Right lung (tissue), 10 donors: ENCODE data around the gene ADSS2. TPM values are rescaled to one million over a fixed set of nuclear protein-coding genes. Genes with fewer than 3 reads are reported as not detected.
"Not testable (repeated sequence)": the region's sequence is repeated elsewhere in the genome, so short reads cannot be mapped to it uniquely, and the experiment has no call there.

Experiments used
- DNase-seq, 2 donors: peaks; one replicate each; pipeline ENCODE4 v3.0.0-alpha.2; 2013
- long read RNA-seq, 8 donors: transcript quantifications; one replicate each; lab custom pipeline, GENCODE V29; 2026
- polyA plus RNA-seq, 5 donors: library from polyadenylated mRNA; unstranded; fragments of 120-200 nt; gene quantifications; one replicate each; pipeline versions ENCODE4 v1.2.1 to v1.2.3, GENCODE V29; 2013; ENCODE audit warnings: inconsistent platforms in 1 of 5, low replicate concordance in 1 of 5; ENCODE audit not compliant: insufficient read length in 5 of 5, insufficient read depth in 1 of 5

Gene ADSS2
- 10 to 100 TPM; 43.6 to 60.7 (median 55.2) TPM for polyA plus RNA-seq
- long read RNA-seq, donor 1, transcript ADSS-201 (13 exons, 2,780 nt), result major isoform, 10 of 24 reads
- long read RNA-seq, donor 1, partial matches to known transcripts, result 13 of 24 reads
- long read RNA-seq, donor 1, other reads (novel, unspliced or antisense), result 0 of 24 reads
- long read RNA-seq, donor 2, transcript ADSS-201 (13 exons, 2,780 nt), result major isoform, 7 of 7 reads
- long read RNA-seq, donor 2, partial matches to known transcripts, result 0 of 7 reads
- long read RNA-seq, donor 2, other reads (novel, unspliced or antisense), result 0 of 7 reads
- long read RNA-seq, donor 3, transcript ADSS-201 (13 exons, 2,780 nt), result major isoform, 9 of 9 reads
- long read RNA-seq, donor 3, partial matches to known transcripts, result 0 of 9 reads
- long read RNA-seq, donor 3, other reads (novel, unspliced or antisense), result 0 of 9 reads
- long read RNA-seq, donor 4, partial matches to known transcripts, result 0 of 4 reads
- long read RNA-seq, donor 4, other reads (novel, unspliced or antisense), result 0 of 4 reads
- long read RNA-seq, donor 5, transcript ADSS-201 (13 exons, 2,780 nt), result major isoform, 13 of 13 reads
- long read RNA-seq, donor 5, partial matches to known transcripts, result 0 of 13 reads
- long read RNA-seq, donor 5, other reads (novel, unspliced or antisense), result 0 of 13 reads
- long read RNA-seq, donor 6, transcript ADSS-201 (13 exons, 2,780 nt), result major isoform, 11 of 16 reads
- long read RNA-seq, donor 6, partial matches to known transcripts, result 5 of 16 reads
- long read RNA-seq, donor 6, other reads (novel, unspliced or antisense), result 0 of 16 reads
- long read RNA-seq, donor 7, transcript ADSS-201 (13 exons, 2,780 nt), result major isoform, 11 of 11 reads
- long read RNA-seq, donor 7, partial matches to known transcripts, result 0 of 11 reads
- long read RNA-seq, donor 7, other reads (novel, unspliced or antisense), result 0 of 11 reads
- long read RNA-seq, donor 8, partial matches to known transcripts, result 0 of 3 reads
- long read RNA-seq, donor 8, other reads (novel, unspliced or antisense), result 0 of 3 reads

DNA sequence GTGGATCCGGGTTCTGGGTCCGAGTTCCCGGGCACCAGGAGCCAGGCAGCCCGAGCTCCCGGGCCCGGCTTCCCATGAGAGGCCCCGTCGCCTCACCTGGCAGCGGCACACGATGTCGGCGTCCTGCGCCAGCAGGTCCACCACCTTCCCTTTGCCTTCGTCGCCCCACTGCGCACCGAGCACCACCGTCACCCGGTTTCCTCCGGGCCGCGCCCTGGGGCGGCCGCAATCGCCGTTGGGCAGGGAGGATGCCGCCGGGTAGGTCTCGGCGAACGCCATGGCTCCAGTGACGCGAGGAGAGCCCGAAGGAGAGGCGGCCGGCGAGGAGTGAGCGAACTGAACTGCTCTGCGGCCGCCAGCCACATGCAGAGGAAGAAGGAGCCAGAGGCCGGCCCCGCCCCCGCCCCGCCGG, at the start of gene ADSS2:
ADSS2 (minus strand) TSS at position 371 of the 412 bp plus-strand sequence; CDS start at position 279, 92 bp downstream.
- DNase-seq, result no peak

DNA sequence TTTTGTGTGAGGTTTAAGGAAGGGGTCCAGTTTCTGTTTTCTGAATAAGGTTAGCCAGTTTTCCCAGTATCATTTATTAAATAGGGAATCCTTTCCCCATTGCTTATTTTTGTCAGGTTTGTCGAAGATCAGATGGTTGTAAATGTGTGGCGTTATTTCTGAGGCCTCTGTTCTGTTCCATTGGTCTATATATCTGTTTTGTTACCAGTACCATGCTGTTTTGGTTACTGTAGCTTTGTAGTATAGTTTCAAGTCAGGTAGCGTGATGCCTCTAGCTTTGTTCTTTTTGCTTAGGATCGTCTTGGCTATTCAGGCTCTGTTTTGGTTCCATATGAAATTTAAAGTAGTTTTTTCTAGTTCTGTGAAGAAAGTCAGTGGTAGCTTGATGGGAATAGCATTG, 48.8 kb upstream of the ADSS2 start:
- not testable (repeated sequence) for DNase-seq

DNA sequence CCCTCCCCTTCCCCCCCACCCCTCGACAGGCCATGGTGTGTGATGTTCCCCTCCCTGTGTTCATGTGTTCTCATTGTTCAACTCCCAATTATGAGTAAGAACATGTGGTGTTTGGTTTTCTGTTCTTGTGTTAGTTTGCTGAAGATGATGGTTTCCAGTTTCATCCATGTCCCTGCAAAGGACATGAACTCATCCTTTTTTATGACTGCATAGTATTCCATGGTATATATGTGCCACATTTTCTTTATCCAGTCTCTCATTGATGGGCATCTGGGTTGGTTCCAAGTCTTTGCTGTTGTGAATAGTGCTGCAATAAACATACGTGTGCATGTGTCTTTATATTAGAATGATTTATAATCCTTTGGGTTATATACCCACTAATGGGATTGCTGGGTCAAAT, 47.8 kb upstream of the ADSS2 start:
- DNase-seq, result not testable (repeated sequence)

DNA sequence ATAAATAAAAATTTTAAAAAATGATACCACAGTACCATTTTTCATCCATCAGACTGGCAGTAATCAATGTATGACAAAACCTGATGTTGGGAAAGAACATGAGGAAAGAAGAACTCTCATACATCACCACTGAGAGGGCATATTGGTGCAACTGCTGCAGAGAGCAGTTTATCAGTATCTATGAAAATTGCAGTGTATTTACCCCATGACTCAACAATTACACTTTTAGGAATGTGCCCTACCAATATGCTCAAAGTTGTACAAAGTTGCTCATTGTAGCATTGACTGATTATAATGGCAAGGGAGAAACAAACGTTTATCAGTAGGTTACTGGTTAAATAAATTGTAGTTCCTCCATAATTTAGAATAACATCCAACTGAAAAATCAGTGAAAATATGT, 46.1 kb upstream of the ADSS2 start:
- no peak for DNase-seq

DNA sequence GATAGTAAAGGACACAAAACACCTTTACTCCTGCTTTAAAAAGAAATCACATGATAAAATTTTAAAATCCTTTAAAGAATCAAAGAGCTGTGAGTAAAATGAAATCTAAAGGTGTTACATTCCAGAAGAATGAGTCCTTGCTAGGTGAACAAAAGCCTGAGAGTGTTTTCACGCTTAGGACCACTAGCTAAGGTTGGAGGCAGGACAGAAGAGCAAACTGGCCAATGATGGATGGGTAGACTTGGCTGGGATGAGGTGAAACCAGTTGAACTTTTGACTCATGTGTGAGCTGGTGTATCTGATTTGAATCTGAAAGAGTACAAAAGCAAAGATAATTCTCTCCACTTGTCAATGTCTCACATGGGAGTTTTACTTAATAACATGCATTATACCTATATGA, 44.5 kb upstream of the ADSS2 start:
- DNase-seq, result no peak

DNA sequence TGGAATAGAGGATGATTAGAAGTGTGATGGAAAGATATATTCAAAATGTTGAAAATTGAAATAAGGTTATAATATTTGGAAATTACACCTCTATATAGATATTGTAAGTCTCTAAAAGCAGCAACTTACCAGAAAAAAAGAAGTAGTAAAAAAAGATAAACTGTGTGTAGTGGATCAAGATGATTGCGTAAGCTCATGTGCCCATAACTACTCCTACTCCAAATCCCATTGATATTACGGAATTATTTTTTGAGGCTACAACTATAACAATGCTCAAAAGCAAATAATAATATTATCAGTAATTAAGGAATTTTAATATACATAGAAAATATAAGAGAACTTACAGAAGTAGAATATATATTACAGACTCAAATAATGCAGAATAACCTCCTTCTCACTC, 42.9 kb upstream of the ADSS2 start:
- no peak for DNase-seq

DNA sequence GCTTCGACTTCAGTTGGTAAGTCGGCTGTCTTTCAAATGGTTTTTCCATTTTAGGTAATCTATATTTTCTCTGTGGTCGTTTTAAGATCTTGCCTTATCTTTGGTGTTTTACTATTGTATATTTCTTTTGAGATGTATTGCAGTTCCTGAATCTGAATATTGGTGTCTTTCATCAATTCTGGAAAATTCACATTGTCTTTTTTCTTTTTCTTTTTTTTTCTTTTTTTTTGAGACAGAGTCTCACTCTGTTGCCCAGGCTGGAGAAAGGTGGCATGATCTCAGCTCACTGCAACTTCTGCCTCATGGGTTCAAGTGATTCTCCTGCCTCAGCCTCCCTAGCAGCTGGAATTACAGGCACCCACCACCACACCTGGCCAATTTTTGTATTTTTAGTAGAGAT, 33.3 kb upstream of the ADSS2 start:
- not testable (repeated sequence) for DNase-seq

DNA sequence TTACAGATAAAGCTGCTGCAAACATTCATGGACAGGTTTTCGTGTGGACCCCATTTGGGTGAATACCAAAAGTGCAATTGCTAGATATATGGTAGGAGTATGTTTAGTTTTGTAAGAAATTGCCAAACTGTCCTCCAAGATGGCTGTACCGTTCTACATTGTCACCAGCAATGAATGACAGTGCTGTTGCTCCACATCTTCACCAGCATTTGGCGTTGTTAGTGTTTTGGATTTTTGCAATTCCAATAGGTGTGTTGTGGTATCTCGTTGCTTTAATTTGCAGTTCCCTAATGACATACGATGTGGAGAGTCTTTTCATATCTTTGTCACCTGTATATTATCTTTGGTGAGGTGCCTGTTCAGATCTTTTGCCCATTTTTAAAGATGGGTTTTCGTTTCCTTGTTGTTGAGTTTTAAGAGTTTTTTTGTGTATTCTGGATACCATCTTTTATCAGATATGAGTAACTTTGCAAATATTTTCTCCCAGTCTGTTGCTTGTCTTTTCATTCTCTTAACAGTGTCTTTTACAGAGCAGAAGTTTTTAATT, 21.4 kb upstream of the ADSS2 start:
- DNase-seq, result no peak

DNA sequence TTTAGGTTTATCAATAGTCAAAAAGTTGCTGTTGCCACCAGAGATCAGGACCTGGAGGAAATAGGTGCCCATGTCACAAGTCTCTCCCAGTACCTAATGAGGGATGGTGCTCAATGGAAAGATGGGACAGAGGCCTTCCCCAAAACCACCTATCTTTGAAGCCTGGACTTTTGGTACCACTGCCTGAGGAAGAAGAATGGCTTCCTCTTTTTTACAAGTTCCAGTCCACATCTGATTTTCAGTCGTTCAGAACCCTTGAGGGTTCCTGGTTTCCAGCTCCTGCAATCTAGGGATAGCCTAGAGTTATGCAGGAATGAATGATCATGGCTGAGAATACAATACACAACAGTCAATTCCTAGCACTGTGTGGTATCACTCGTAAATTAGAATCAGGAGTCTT, 15.0 kb upstream of the ADSS2 start:
- DNase-seq, result no peak

DNA sequence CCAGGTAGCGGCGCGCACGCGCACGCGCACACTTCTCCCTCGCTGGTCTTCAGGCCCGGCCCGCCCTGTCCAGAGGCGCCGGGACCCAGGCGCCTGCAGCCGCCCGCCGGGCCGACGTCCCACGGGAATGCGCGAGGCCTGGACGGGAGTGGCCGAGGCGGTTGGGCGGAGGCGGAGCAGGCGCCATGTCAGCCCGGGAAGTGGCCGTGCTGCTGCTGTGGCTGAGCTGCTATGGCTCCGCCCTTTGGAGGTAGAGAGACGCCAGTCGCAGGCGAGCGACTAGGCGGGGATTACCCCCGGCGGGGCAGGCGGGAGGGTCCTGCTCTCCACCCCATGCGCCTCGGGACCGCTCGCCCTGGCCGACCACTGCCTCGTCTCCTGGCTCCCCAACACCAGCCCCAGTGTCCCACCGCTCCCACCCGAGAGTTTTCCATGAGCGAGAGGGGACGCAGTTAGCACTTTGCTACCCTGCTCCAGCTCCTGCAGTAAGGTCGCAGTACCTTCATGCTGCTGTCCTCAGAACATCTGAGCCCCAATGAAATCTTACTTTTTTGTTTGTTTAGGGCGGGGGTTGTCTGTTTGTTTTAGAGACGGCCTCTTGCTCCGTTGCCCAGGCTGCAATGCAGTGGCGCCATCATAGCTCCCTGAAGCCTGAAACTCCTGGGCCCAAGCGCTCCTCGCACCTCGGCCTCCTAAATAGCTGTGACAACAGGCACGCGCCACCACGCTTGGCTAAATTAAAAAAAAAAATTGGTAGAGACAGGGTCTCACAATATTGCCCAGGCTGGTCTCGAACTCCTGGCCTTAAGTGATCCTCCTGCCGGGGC, 9.7 kb upstream of the ADSS2 start, which contains the start of gene CATSPERE:
CATSPERE (plus strand) TSS at position 29 of the 827 bp plus-strand sequence; CDS start at position 186, 157 bp downstream.
- peak; percentile 86 for DNase-seq

DNA sequence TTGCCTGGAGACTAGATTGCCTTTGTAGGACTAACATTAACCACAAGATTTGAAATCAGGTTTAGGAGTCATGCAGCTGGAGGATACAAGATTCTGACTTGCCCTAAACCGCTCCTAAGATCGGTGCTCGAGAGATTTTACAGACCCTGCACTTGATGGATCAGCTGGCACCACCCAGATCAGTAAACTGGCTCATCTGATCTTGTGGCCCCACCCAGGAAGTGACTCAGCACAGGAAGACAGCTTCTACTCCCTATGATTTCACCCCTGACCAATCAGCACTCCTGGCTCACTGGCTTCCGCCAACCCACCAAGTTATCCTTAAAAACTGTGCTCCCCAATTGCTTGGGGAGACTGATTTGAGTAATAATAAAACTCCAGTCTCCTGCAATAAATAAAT, 8.5 kb upstream of the ADSS2 start:
- DNase-seq, result no peak

DNA sequence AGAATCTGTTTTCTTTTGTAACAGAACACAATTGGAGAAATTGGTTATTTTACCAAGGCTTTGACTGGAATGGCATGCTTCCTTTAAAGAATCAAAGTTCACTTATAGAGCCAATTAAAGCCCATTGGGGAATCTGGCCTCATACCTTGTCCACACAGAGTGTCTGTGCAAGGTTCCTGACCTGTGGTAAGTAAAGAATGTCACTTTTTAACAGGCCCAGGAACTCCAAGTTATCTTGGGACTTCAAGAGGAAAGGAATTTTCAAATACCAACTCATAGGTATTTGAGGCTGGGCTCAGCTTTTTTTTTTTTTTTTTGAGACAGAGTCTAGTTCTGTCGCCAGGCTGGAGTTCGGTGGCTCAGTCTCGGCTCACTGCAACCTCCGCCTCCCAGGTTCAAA, 7.1 kb upstream of the ADSS2 start:
- no peak for DNase-seq

DNA sequence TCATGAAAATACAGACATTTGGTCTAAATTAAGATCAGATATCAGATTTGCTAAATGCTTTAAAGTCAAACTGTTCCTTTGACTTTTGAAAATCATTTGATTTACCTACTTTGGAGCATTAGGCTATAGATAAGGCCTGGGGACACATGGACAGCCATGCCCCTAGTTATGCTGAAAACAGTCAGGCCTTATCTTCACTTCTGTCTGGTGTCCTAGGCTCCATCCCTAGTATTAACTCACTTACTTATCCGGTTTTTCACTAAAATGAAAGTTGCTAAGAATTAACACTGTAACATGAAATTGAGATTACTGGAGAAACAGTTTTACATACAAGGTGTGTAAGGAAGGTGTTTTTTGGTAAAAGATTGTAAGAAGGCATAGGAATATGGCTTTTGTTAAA, 4.9 kb upstream of the ADSS2 start:
- no peak for DNase-seq

DNA sequence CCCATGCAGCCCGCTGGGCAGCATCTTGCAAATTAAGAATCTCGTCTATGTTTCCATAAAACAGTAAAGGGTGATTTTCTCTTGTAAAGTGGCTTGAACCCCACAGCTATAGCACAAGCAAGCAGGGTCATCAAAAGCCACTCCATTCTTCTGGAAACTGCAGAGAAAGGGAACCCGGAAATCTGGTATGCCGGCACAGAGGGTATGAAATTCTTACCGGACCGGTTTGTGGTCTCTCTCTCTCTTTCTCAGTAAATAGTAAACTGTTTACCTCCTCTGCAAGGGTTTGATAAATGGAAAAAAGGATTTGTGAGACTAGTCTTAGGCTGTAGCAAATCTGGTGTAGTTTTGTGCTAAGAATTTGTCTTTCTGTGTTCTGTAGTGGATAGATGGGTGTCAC, 2.7 kb upstream of the ADSS2 start:
- no peak for DNase-seq

DNA sequence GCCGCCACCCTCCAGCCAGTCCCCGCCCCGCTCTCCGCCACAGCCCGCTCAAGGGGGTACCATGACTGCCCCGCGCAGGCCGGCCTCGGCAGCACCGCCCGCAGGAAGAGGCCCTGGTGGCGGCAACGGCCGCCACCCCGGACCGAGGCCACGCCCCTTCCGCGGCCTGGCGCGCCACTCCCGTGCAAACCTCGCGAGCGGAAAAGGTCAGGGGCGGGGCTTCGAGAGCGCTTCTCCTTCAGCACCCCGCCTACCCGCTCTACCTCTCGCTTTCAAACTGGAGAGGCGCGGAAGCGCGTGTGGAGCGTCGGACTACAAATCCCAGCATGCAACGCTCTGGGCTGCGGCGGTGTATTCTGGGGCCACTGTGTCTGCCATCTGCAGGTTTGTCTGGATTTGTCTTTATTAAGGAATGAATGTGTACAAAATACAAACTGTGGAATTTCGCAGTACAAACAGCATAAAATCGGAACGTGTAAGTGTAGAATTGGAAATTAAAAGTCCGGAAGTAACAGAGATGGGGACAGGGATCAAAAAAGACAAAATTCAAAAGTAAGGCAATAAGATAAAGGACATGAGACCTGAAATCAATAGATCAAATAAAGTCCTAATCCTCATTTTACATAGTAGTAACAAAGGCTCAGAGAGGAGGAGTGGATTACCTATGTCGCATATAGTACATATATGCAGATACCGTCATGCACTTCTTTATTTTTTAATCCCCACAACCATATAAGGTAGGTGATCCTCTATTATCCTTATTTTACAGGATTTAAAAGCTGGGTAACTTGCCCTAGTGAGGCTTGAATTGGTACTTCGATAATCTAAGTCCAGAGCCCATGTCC, 464 bp upstream of the ADSS2 start:
- DNase-seq, result peak; percentile 99 to 100

DNA sequence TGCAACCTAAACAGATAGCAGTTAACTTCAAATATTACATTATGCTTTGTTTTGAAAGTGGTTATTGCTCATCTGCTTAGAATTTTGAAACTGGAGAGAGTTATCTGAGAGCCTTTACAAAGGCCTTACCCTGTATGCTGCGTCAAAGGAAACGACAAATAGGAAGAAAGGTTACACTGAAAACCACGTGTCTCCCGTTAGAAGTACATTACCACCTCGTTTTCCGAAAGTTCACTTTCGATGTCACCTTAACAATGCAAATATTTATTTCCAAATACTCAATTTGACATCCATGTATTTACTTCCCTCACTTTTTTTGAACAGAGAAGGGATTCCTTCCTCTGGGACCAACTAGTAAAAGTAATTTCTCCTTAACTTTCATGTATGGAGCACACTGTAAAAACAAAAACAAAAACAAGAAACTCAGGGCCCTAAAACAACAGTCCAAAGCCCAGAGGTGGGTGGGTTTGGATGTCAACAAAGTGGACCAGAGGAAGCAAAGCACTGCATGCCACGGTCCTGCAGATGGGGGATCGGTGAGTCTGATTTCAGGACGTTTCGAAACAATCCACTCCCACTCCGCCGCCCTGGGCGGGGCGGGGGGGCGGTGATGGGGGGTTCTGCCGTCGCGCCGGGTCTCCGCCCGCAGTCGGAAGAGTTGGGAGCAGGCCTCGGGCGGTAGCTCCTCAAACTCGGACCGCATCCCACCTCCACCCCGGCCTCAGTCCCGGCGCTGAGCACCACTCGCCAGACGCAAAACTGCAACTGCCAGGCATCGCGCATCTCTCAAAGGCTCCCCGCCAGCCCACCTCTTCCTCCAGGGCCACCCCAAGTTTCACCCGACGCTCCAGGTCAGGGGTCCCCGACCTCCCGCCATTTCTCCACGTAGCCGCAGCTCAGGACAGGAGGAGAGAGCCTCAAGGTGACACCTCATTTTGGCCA, 841 bp downstream of the ADSS2 start:
- peak; percentile 44 to 49 for DNase-seq

DNA sequence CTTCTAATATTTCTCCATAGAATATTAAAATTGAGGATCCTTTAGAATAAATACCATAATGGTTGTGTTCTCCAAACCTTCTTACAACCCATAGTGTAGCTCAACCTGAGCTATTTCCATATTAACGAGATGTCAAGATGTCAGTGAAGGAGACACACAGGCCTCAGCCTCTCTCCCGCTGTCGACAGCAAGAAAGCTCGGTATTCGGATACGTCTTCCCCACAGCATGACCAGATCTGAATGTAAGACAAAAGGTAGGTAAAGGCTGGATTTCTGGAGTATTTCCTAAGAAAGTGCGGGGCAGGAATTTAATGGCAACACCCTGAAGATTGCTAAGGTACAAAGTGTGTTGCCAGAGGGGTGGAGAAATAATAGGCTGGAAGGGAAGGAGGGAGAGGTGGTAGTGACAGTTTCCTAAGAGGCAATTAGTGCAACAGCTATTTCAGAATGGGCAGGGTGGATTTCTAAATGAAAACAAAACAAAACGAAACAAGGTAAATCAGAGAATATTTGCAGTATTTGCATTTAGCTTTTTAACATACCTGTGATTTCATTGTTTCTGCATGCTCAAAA, 1.7 kb downstream of the ADSS2 start:
- no peak for DNase-seq

DNA sequence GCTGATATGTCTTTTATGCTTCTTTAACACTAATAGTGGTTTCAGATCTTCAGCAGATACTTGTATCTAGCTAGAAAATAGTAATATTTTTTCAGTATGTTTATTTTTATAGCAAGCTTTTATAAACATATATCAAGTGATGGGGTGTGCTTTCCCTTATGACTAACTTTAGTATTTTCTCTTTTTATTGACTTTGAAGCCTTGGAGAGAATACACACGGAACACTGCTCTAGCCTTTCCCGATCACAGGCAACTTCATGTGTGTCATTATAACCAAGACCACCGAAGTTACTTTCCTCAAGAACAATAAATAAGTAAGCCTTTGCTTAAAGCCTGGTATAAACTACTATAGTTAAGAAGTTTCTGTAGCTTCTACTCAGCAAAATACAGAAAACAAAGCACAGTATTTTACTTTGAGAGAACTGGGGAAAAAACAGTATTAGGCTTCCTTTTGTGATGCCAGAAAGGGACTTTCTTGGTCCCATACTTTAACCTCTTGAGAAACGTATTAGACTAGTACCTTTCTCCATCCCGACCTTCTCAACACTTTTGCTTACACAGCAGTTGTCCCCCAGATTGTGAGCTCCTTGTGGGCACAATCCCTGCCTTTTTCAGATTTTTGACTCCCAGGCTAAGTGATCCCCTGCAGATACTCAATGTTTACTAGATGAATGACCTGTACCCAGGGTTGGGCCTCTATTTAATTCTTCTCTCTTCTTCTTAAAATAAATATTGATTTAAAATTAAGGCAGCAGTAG, 3.3 kb downstream of the ADSS2 start:
- DNase-seq, result no peak
